HG03565 (cell line): ENCODE results near the gene ETV5.

Experiments used
- ATAC-seq: cut with Tn5 transposase; IDR thresholded peaks from one replicate; pipeline ENCODE4 v1.9.1; 2021; ENCODE audit warnings: mild to moderate bottlenecking, moderate library complexity; ENCODE audit not compliant: unreplicated experiment

ETV5 gene

GRCh38 chr3:186097317-186097662 lies 11.6 kb downstream of the ETV5 start:
- ATAC-seq: no peak

DNA sequence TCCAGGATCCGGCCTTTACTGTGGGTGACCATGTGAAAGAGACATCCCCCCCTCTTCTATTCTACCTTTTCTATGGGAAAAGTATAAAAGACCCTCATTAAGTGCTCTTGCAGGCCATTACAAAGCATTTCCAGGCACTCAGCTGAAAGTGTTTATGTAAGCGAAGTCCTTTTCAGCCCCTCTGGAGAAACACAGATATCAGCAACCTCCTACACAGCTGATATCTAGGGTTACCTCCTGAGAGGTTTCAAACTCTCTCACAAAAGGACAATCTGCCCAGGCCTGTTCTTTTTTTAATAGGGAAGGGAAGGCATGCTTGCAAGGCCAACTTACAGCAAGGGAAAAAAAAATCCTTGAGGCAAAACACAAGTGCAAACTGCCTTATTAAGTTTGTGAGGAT lies 12.6 kb downstream of the ETV5 start:
- ATAC-seq: no peak

DNA sequence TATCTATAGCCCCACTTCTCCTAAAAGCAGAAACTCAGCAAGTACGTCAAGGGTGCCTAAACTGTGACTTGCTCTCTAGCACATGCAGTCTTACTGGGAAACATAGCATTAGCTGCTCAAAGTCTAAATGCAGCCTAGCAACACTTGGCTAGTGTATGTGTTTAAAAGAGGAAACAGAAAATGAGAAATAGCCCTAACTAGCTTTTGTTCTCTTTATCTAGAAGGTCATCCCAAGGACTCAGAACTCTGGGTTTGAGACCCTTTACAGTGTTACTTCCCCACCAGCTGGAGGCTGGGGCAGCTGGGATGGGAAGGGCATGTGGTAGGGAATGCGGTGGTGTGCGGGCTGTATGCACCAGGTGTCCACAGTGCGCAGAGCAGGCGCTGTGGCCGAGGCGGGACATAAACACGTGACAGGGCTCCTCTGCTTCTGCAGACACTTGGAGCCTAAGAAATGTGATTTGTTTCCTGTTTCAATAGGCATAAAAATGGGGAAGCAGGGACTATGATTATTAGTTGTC lies 13.3 kb downstream of the ETV5 start:
- no peak for ATAC-seq

DNA sequence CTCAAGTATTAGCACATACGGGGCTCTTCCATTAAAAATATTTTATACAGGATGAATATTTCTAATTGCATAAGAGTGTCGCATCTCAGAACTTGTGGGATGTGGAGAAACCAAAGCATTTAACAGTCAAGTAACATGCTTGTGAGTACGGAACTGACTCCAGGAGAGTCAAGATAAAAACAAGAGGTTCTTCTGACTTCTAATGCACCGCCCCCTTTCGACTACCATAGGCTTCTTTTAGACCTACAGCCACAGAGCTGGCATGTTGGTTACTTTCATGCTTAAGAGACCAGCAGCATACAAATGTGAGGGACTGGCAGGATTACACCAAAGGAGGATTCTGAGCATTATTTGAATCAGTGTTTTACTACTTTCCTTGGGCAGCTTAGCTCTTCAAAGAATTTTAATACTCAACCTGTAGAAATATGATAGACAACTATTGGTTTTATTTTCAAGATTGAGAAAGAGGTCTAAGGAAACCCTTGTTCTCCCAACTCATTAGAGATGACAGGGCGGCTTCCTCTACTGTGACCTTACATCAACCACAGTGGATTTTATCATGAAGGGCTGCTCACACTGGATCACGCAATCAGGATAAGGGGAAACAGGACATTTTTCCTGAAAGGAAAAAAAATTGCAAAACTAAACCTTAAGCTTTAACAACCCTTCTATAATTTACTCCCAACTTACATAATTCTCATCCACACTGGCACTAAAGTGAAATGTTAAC lies 14.0 kb downstream of the ETV5 start:
- no peak for ATAC-seq

DNA sequence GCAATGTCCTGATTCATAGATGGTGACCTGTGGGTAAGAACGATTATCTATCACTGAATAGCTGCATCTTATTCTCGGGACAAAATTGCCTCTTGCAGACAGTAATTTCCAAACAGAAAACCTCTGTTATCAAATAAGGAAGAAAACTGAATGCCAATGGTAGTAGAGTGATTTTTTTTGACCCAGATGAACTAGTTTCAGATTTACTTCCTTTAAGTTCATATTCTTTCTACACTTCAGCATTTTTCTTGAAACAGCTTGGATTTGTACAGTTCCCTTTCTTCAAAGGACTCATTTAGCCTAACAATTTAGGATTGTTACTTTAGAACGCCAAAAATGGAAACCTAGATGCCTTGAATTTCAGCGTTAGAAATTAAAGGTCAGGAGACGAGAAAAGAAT lies 14.6 kb downstream of the ETV5 start:
- ATAC-seq: no peak

- no peak for ATAC-seq
Observed at GRCh38 chr3:186093271-186093900, 15.5 kb downstream of the ETV5 start.

DNA sequence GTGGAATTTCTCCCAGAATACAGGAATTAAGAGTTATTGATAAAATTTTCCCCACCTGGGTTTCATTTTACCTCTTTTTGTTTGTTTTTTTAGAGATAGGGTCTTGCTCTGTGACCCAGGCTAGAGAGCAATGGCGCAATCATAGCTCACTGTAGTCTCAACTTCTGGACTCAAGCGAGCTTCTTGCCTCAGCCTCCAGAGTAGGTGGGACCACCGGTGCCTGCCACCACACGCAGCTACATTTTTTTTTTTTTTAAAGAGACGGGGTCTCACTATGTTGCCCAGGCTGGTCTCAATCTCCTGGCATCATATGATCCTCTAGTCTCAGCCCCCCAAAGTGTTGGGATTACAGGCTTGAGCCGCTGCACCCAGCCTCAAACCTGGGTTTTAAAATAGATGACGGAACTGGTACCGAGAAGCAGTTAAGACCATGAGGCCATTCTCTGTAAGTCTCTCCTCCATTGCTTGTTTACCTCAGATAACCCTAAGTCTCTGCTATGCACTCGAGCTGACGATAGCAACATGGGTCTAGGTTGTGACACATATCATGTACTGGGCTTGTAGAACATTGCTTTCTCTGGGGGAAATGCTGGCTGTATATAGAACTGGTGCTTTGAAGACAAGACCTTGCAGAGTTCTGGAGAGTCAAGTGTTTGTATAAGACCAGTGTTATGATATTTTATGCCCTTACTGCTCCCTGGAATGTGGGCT lies 16.4 kb downstream of the ETV5 start:
- ATAC-seq: no peak

GRCh38 chr3:186090901-186091300 lies 18.0 kb downstream of the ETV5 start:
- ATAC-seq: no peak

- no peak for ATAC-seq
Observed at GRCh38 chr3:186088335-186088734, 20.6 kb downstream of the ETV5 start.

GRCh38 chr3:186084264-186084663 lies 24.6 kb downstream of the ETV5 start:
- ATAC-seq: no peak

- no peak for ATAC-seq
Observed at GRCh38 chr3:186083746-186084145, 25.1 kb downstream of the ETV5 start.

GRCh38 chr3:186082150-186082549 lies 26.7 kb downstream of the ETV5 start:
- ATAC-seq: no peak

DNA sequence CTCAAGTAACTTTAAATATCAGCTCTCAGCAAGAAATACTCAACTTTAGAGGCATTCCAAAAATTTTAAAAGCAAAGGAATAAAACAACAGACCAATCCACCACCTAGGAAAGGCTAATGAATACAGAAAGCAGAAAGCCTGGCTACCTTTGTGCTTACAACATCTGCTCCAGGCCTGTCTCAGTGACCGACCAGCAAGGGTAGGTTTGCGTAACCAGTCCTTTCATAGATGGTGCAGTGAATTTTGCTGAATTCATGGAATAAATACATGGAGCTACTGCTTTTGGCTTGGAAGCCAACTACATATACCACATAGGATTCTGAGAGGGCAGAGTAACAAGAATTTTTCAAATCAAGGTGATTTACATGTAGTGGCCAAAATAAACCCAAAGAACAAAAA lies 27.2 kb downstream of the ETV5 start:
- ATAC-seq: no peak

- no peak for ATAC-seq
Observed at GRCh38 chr3:186080849-186081438, 27.9 kb downstream of the ETV5 start.

DNA sequence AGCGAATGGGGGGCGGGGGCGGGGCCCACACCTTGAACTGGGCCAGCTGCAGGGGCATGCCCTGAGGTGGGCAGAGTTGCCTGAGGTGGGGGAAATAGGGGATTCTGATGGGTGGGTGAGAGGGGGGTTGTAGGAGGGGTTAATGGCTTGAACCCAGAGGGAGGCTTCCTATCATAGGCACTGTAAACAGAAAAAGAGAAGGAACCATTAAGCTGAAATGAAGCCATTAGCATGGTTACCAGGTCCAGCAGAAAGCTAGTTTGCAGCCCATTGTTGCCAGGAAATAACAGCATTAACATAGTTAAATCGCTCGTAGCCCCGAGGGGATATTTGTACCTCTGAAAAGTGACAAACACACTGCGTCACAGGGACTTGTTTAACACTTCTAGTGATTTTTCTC lies 29.0 kb downstream of the ETV5 start:
- ATAC-seq: no peak

DNA sequence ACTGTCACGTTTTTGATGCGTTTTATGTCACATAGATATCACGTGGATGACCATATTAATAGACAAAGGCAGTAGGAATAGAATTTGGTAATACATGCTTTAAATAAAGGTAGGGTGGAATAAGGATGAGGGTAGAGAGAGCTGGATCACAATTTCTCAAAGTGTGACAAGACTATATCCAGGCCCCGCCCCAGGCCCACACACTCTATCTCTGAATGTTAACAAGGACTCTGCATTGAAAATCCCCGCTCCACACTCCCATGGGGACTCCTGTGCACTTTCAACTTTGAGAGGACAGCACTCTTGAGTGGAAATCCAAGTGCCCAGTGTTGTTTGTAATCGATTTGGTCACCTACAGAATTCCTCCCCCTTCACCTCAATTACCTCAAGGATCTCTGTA lies 31.4 kb downstream of the ETV5 start:
- no peak for ATAC-seq

DNA sequence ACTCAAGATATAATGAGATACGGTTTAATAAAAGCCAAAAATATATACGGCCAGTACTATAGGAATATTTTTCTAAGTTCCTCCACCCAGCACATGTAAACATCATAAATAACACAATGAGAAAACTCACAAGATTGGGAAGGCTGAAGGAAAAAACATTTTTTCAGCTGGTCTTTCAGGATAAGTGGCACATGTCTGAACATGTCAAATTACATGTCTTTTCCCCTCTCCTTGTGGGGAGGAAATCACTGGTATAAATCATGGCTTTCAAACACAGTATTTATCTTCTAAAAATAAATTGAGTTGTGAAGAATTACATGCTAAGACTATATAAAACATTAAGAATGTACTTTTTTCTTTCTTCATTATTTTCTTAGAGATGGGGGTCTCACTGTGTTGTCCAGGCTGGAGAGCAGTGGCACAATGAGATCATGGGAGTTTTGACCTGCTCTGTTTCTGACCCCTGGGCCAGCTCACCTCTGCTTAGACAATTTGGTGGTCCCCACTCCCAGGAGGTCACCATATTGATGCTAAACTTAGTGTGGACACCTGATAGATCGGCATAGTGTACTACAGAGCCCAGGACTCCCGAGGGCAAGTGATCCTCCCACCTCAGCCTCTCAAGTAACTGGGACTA lies 32.8 kb downstream of the ETV5 start:
- ATAC-seq: no peak

- ATAC-seq: no peak
Observed at GRCh38 chr3:186075489-186075888, 33.4 kb downstream of the ETV5 start.

DNA sequence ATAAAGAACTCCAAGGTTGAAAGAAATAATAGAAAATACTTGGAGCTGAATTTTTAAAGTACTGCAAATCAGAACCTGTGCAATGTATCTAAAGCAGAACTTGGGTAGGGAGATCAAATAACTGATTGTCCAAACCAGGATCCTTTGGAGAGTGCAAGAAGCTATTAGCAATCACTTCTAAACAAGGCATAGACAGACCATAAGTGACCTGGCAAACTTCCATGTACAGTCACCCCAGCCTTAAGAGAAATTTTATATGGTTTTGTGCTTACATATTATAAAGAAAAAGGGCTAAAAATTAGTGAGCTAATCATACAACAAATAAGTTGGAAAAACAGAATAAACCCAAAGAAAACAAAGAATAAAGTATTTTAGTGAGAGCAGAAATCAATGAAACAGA lies 35.2 kb downstream of the ETV5 start:
- no peak for ATAC-seq

GRCh38 chr3:186070996-186071395 lies 37.9 kb downstream of the ETV5 start:
- ATAC-seq: no peak

GRCh38 chr3:186070550-186070949 lies 38.3 kb downstream of the ETV5 start:
- no peak for ATAC-seq
